ENCODE data around the gene NKD2.

The NKD2 gene

DNA sequence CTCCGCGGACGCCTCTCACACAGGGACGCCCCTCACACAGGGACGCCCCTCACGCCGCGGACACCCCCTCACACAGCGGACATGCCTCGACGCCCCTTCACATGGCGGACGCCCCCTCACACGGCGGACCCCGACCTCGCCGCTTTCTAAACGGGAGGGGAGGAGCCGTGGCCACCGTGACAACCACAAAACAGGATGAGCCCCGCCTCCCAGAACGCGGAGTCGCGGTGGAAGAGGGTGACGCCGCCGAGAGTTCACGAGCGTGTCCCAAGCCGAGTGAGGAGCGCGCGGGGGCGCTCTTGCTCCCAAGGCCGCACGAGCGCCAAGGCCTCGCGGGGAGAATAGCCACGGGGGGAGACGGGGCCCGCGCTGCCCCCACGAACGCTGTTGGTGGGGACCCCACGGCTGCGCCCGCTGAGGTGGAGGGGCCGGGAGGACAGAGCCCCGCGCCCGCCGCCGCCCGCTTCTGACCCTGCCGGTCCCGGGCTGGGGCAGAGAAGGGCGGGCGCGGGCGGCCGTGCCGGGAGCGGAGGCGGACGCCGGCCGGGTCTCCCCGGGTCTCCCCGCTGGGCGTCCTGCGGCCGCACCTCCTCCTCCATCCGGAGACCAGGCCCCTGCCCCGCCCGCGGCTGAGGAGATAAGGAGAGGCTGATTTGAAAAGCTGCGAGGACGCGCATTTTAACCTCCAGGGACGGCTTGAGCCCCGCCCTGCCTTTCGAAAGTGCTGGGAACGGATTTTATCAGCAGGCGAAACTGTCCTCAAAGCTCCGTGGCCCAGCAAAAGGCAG, 3.9 kb upstream of the NKD2 start:
- Mint-ChIP-seq H3K9me3 (no peaks in the 10 kb centered on the region), H3K27me3 (ENCODE audit: low read depth, poor library complexity) (peaks cover 54% of the 10 kb centered on the region), H3K4me3 (peak overlapping the region; percentile 73), H3K4me1 (peaks cover 15% of the 10 kb centered on the region), H3K36me3 (ENCODE audit: low read depth) (no peaks in the 10 kb centered on the region), H3K27ac (no peak overlapping the region)
- DNase-seq, result peak; percentile 77
- TF ChIP-seq, protein P1, sequence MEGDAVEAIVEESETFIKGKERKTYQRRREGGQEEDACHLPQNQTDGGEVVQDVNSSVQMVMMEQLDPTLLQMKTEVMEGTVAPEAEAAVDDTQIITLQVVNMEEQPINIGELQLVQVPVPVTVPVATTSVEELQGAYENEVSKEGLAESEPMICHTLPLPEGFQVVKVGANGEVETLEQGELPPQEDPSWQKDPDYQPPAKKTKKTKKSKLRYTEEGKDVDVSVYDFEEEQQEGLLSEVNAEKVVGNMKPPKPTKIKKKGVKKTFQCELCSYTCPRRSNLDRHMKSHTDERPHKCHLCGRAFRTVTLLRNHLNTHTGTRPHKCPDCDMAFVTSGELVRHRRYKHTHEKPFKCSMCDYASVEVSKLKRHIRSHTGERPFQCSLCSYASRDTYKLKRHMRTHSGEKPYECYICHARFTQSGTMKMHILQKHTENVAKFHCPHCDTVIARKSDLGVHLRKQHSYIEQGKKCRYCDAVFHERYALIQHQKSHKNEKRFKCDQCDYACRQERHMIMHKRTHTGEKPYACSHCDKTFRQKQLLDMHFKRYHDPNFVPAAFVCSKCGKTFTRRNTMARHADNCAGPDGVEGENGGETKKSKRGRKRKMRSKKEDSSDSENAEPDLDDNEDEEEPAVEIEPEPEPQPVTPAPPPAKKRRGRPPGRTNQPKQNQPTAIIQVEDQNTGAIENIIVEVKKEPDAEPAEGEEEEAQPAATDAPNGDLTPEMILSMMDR (IDR thresholded peaks at IDR 0.05), result no peak

DNA sequence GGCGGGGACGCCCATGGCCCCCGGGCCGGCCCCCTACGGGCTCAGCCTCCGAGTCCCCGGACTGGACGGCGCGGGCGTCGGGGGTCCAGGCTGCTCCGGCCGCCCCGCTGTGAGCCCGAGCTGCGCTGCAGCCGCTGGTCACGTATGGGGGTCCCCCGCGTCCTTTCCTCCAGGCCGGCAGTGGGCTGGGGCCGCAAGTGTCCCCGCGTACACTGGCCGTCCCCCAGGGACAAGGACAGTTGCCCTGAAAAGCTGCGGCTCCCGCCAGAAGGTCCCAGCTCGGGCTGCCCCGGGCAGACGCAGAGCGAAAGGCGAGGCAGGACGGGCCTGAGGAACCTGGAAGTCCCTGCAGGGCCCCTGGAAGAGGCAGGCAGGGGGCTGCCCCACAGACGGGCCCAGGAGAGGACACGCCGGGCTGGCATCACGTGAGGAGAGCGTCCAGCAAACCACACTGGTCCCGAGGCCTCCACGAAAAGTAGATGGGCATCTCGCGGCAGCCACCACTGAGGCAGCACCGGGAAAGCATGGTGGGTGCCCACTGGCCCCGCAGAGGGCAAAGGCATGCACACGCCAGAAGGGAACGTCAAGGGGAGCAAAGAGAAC, 3.3 kb upstream of the NKD2 start:
- H3K4me3 Mint-ChIP-seq, result peak overlapping the region; percentile 70
- H3K36me3 Mint-ChIP-seq (ENCODE audit: low read depth), result no peaks in the 10 kb centered on the region
- H3K27ac Mint-ChIP-seq, result no peak overlapping the region
- H3K27me3 Mint-ChIP-seq (ENCODE audit: low read depth, poor library complexity), result peaks cover 61% of the 10 kb centered on the region
- no peak for DNase-seq
- peaks cover 22% of the 10 kb centered on the region for H3K4me1 Mint-ChIP-seq
- no peaks in the 10 kb centered on the region for H3K9me3 Mint-ChIP-seq
- TF ChIP-seq, protein P1 (IDR thresholded peaks at IDR 0.05), result no peak

DNA sequence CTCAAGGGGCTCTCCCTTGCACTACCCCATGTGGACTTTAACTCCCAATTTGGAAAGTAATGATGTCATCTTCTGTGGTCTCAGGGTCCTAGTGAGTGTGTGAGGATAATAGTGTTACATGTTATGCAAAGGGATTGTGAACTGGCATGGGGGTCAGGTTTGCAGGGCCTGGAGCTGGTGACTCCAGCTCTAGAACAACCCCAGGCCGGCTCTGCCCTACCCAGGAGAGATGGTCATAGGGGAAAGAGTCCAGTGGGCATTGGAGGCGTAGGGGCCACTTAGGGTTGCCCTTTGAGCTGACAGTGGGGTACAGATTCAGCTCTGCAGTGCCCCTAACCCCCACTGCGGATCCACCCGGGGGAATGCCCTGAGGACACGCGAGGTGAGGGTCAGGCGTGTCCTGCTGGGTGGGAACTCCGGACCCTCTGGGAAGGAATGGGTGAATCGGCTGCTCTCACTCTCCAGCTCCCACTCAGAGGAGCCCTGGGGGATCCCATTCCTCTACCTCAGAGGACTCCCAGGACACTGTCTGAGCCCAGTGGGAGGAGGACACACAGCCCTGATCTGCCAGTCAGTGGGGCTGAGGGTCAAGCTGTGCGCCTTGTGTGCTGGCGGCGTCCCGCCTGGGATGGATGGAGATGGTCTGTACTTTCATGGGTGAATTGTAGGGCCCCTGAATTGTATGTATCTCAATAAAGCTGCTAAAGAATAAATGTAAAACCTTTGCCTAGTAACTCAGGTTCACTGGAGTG, 2.5 kb upstream of the NKD2 start:
- no peaks in the 10 kb centered on the region for H3K9me3 Mint-ChIP-seq
- H3K36me3 Mint-ChIP-seq (ENCODE audit: low read depth), result no peaks in the 10 kb centered on the region
- H3K4me3 Mint-ChIP-seq, result peak overlapping the region; percentile 70
- DNase-seq, result no peak
- peaks cover 64% of the 10 kb centered on the region for H3K27me3 Mint-ChIP-seq (ENCODE audit: low read depth, poor library complexity)
- H3K27ac Mint-ChIP-seq, result no peak overlapping the region
- TF ChIP-seq, protein P1 (IDR thresholded peaks at IDR 0.05), result no peak
- peaks cover 26% of the 10 kb centered on the region for H3K4me1 Mint-ChIP-seq

DNA sequence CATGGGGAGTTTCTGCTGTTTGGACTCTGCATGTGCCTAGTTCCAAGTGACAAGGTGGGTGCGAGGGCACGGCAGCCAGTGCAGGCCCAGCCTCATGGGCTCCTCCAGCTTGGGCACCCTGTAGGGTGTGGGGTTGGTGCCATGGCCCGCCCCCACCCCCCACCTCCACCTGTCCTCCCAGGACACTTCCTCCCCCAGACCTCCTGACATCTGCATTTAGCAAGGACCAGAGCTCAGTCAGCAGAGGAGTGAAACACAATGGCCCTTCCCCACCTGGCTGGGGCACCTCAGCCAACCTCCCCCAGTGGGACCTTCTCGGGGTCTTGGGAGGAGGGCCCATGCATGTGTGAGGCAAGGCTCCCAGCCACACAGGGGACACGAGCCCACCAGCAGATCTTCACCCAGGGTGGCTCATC, 1.9 kb upstream of the NKD2 start:
- no peak for DNase-seq
- H3K4me3 Mint-ChIP-seq, result peak overlapping the region; percentile 80
- peaks cover 31% of the 10 kb centered on the region for H3K4me1 Mint-ChIP-seq

DNA sequence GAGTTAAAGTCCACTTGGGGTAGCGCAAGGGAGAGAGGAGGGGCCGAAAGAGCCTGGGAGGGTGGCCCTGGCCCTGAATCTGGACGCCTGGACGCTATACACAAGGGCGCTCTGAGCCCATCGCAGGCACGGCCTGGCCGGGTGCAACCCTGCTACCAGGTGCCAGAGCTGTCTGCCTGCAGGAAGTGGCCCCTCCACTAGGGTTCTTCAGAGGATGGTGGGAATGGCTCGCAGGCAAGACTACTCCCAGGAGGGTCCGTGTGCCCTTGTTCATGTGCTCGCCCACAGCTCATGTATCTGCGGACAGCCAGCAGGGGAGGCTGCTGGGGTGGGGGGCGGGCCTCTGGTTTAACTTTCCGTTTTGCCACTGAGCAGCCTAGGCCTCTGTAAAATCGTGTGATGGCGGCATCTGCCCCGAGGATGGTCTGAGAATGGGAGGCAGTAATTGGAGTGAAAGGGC, 1.4 kb upstream of the NKD2 start:
- Mint-ChIP-seq H3K4me1 (peaks cover 27% of the 10 kb centered on the region), H3K27me3 (ENCODE audit: low read depth, poor library complexity) (peaks cover 68% of the 10 kb centered on the region), H3K36me3 (ENCODE audit: low read depth) (no peaks in the 10 kb centered on the region), H3K9me3 (no peaks in the 10 kb centered on the region), H3K4me3 (peak overlapping the region; percentile 80), H3K27ac (no peak overlapping the region)
- DNase-seq, result no peak
- TF ChIP-seq, protein P1 (IDR thresholded peaks at IDR 0.05), result no peak

More for the DNA sequence above, 1.9 kb upstream of the NKD2 start:
- Mint-ChIP-seq H3K9me3 (no peaks in the 10 kb centered on the region), H3K27me3 (ENCODE audit: low read depth, poor library complexity) (peaks cover 68% of the 10 kb centered on the region), H3K36me3 (ENCODE audit: low read depth) (no peaks in the 10 kb centered on the region), H3K27ac (no peak overlapping the region)
- TF ChIP-seq, protein P1 (IDR thresholded peaks at IDR 0.05), result no peak
